Jurkat, Clone E6-1 (cell line): ENCODE data around the gene LRRC7.

Source experiments
- DNase-seq: peaks from one replicate; pipeline ENCODE4 v3.0.0-alpha.2; 2011; ENCODE audit warnings: low read depth, low spot score
- H3K4me3 ChIP-seq: 2 replicates; pipeline ENCODE4 v1.5.1; 2011; ENCODE audit warnings: mild to moderate bottlenecking, low read length, control low read depth, moderate library complexity

LRRC7 gene

GRCh38 chr1:70101231-70101630 is 533.5 kb downstream of the LRRC7 start:
- no peak overlapping the region for H3K4me3 ChIP-seq
- DNase-seq = no peak

- DNase-seq = no peak
- H3K4me3 ChIP-seq = no peak overlapping the region
These were observed 534.1 kb downstream of the LRRC7 start for GRCh38 chr1:70101774-70102173.

DNA sequence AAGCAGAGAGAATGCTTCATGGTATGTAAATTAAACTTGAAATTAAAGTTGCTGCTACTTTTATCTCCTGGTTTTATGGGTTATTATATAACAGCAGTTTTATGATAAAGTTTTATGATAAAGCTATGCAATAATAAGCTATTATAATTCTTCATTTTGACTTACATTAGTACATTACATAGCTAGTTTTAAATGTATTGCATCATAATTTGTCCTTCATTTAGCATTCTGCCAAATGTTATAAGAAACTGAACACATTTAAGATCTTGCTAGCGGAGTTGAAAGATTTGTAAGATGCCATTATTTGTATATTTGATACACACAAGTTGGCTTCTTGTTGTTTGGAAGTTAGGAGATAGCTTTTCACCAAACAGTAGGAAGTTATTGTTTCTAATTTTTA is 536.0 kb downstream of the LRRC7 start:
- no peak for DNase-seq
- no peak overlapping the region for H3K4me3 ChIP-seq

GRCh38 chr1:70109241-70109640 is 541.5 kb downstream of the LRRC7 start:
- H3K4me3 ChIP-seq = no peak overlapping the region
- DNase-seq = no peak

DNA sequence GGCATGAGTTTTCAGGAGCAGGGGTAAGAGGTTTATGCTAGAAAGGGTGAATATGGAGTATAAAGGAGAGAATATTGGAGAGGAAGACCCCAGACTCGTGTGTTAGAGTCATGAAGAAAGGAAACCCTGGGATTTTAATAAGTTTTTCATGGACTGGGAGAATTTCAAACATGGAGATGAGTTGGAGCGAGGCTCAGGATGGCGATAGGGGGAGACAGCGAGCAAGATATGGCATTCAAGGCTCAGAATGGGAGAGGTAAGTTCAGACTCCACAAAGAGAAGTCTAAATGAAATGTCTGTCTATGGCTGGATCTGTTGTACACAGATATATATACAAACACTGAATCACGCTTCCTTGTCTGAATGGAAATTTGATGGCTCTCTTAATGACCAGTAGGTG is 545.1 kb downstream of the LRRC7 start:
- DNase-seq = no peak
- no peak overlapping the region for H3K4me3 ChIP-seq

GRCh38 chr1:70115315-70115714 is 547.6 kb downstream of the LRRC7 start:
- no peak for DNase-seq
- H3K4me3 ChIP-seq = no peak overlapping the region

DNA sequence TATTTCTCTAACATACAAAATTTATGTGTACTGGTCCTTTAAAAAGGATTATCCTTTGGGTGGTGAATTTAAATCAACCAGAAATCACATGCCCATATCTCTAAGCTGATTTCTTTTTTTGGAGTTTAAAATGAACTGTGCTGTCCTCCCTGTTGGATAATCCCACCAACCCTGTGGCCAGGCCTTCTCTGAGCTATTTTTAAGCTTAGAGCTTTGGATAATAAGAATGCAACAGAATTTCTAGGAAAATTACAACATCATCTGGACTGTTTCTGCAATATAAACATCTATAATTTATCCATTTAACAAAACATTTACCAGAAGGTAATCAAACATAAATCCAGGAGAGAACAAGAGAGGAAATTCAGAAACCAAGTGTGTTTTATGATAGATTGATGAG is 549.3 kb downstream of the LRRC7 start:
- DNase-seq = no peak
- no peak overlapping the region for H3K4me3 ChIP-seq

GRCh38 chr1:70134148-70134547 is 566.4 kb downstream of the LRRC7 start:
- H3K4me3 ChIP-seq = no peak overlapping the region
- DNase-seq = no peak

DNA sequence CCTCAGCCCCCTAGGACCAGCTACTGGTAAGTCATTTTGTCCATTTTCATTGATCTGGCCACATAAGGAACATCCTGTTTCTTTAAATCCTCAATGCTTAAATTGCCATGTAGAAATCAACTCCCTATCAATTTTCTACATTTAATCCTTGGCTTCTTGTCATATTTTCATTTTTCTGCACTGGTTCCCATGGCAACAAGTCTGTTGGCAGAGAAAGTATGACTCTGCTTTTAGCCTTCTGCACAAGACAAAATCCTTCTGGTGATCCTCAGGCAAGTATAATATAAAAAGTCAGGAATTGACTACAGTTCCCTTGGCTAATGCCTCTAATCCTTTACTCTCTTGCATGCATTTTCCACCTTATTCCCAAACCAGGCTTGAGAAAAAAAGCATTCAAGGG is 572.6 kb downstream of the LRRC7 start:
- H3K4me3 ChIP-seq = no peak overlapping the region
- DNase-seq = no peak

GRCh38 chr1:70140894-70141293 is 573.2 kb downstream of the LRRC7 start:
- no peak overlapping the region for H3K4me3 ChIP-seq
- no peak for DNase-seq

- no peak for DNase-seq
- H3K4me3 ChIP-seq = no peak overlapping the region
These were observed 574.4 kb downstream of the LRRC7 start for GRCh38 chr1:70142075-70142474.

DNA sequence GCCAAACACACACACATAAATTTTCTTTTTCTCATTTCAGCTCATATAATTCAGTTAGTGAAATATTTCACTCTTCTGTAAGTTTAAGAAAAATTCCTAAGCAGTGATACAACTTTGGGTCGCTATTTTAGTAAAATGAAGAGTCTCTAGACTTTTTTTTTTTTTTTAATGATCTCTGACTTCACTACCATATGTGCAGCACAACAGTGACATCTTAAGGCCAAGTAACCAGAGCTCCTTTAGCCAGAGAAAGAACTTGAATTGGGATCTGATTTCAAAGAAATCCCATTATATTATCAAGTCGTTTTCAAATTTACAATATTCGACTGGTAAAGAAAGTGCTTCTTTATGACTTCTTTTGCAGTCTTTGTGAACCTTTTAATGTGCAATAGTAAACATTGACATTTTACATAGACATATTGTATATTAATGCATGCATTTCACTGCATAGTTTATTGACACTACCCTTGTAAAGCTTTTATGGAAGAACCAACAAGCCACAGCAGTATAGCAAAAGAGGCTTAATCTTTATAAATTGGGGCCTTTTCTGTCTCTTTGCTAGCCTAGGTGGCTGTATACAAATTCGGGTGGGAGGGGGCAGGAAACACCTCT is 575.4 kb downstream of the LRRC7 start:
- H3K4me3 ChIP-seq = no peak overlapping the region
- DNase-seq = no peak

DNA sequence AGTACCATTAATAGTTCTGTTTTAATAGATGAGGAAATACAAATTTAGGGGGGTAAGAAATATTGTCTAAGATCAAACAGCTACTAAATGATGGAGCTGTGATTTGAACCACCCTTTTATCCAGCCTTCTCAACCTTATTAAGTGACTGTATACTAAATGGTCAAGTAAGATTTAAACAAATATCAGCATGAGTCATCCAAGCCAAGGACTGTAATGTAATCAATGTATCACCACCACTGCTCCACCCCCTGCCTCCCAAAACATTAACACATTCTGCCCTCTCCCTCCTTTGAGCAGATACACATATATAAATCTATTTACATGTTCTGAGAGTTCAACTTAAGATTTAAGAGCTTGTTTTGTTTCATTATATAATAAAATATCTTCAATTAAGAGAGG is 578.8 kb downstream of the LRRC7 start:
- no peak overlapping the region for H3K4me3 ChIP-seq
- no peak for DNase-seq

DNA sequence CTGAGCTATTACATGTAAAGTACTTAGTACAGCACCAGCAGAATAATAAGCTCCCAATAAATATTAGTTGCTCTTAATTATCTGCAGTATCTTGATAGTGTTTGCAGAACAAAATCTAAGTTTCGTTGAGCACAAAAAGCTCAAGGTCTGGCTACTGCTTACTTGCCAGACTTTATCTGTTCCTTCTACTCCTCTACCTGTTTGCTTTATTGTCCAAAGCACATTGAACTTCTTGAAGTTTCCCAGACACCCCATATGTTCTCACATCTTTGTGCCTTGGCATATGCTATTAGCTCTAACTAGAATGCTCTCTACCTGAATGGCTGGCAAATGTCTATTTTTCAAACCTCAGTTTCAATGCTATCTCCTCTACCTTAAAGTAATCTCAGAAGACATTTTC is 582.7 kb downstream of the LRRC7 start:
- H3K4me3 ChIP-seq = no peak overlapping the region
- DNase-seq = no peak

DNA sequence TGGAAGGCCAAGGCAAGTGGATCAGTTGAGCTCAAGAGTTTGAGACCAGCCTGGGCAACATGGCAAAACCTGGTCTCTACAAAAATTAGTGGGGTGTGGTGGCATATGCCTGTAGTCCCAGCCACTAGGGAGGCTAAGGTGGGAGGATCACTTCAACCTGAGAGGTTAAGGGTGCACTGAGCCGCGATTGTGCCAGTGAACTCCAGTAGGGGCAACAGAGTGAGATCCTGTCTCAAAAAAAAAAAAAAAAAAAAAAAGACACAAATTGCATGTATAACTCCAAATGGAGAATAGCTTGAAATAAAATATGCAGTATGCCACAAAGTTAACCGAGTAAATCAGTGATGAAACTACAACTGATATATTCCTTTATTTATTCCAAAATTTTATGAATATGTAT is 586.0 kb downstream of the LRRC7 start:
- DNase-seq = no peak
- H3K4me3 ChIP-seq = no peak overlapping the region

GRCh38 chr1:70156529-70157120 is 588.9 kb downstream of the LRRC7 start:
- H3K4me3 ChIP-seq = no peak overlapping the region
- no peak for DNase-seq

DNA sequence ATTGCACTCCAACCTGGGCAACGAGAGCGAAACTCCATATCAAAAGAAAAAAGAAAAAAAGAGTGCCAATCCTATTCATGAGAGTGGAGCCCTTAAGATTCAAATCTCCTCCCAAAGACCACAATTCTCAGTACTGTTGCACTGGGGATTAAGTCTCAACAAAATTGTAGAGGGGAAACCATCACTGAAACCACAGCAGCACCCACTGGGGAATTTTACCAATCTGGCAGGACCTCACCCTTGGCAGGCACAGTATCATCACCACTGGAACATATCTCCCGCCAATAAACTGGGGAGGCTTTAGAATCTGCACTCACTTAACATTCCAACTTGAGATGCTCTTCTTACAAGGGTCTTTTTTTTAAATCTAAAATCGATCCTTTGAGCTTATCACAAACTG is 596.6 kb downstream of the LRRC7 start:
- H3K4me3 ChIP-seq = no peak overlapping the region
- DNase-seq = no peak

GRCh38 chr1:70168283-70168682 is 600.6 kb downstream of the LRRC7 start:
- no peak overlapping the region for H3K4me3 ChIP-seq
- no peak for DNase-seq

DNA sequence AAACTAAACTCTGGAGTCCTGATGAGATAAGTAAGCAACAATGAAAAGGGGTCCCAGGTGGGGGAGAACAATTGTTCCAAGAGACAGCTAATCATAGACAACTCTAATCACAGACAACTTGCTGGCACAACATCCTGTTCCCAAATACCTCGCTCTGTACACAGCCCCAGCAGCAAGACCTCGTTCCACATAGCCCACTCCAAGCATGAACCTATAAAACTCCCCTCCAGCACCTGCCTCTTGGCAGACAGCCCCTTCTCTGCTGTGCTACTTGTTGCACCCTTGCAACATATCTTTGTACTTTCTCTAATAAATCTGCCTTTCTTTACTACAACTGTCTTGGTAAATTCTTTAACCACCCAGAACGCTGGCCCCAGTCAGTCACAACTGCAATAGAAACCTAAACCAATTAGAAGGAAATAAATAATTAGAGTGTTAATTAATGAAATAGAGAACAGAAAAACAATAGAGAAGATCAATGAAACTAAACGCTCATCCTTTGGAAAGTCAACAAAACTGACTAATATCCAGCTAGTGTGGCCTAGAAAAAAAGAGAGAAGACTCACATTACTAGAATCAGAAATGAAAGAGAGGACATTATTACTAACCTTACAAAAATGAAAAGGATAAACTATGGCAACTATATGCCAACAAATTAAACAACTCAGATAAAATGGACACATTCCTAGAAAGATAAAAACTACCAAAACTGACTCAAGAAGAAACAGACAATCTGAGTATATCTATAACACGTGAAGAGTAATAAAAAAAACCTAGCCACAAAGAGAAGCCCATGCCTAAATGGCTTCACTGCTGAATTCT is 601.5 kb downstream of the LRRC7 start:
- DNase-seq = no peak
- H3K4me3 ChIP-seq = no peak overlapping the region

- DNase-seq = no peak
- H3K4me3 ChIP-seq = no peak overlapping the region
These were observed 603.8 kb downstream of the LRRC7 start for GRCh38 chr1:70171512-70171911.
